Gastroesophageal sphincter (tissue), 4 donors: ENCODE measurements around the gene KLF17. TPM values are rescaled to one million over a fixed set of nuclear protein-coding genes. Genes with fewer than 3 reads are reported as not detected.

Experiments used
- ATAC-seq: fragments of 150-250 bp; one replicate; pipeline ENCODE4 v1.9.1; 2016; ENCODE audit warnings: mild to moderate bottlenecking, moderate library complexity
- H3K27ac ChIP-seq, 4 donors: fragments of 200-600 bp; sonication (generic) in 3 of 4; 1 replicate in 3 of 4; 2 replicates in 1 of 4; pipeline ENCODE4 v1.5.1; 2016 to 2019
- H3K27me3 ChIP-seq: fragments of 200-600 bp; sonication (generic); one replicate; pipeline ENCODE4 v1.5.1; 2019
- H3K36me3 ChIP-seq, 2 donors: fragments of 200-600 bp; sonication (generic); one replicate each; pipeline ENCODE4 v1.5.1; 2019; ENCODE audit warnings: control low read depth in 1 of 2
- H3K4me1 ChIP-seq, 3 donors: fragments of 200-600 bp; sonication (generic); 1 replicate in 2 of 3; 2 replicates in 1 of 3; pipeline ENCODE4 v1.5.1; 2016 to 2019; ENCODE audit warnings: control low read depth in 2 of 3
- H3K4me3 ChIP-seq, 2 donors: fragments of 200-600 bp; sonication (generic); one replicate each; pipeline ENCODE4 v1.5.1; 2019; ENCODE audit warnings: mild to moderate bottlenecking in 1 of 2, moderate library complexity in 1 of 2
- H3K9me3 ChIP-seq, 3 donors: fragments of 200-600 bp; sonication (generic); one replicate each; pipeline ENCODE4 v1.5.1; 2017 to 2019; ENCODE audit warnings: control low read depth in 2 of 3
- EP300 ChIP-seq: sonication (generic); formaldehyde crosslinking; IDR thresholded peaks from one replicate; pipeline ENCODE4 v1.6.1; 2017; ENCODE audit warnings: antibody characterized with exemption, mild to moderate bottlenecking
- POLR2A ChIP-seq, 2 donors: fragments of 450-650 bp; IDR thresholded peaks; one replicate each; pipeline ENCODE4 v1.6.1; 2017; ENCODE audit warnings: antibody characterized with exemption in 2 of 2, mild to moderate bottlenecking in 2 of 2, moderate library complexity in 1 of 2
- POLR2AphosphoS5 ChIP-seq: sonication (generic); formaldehyde crosslinking; IDR thresholded peaks from one replicate; pipeline ENCODE4 v1.6.1; 2017; ENCODE audit warnings: antibody characterized with exemption
- WGBS, 2 donors: methylation state at CpG; one replicate each; pipeline ENCODE4 v1.1.5; 2018; ENCODE audit warnings: low coverage in 1 of 2; 5-methylcytosine and 5-hydroxymethylcytosine counted together
- total RNA-seq, 4 donors: library from RNA; depleted of rRNA; stranded (reverse); fragments of >200 nt; gene quantifications; one replicate each; pipeline ENCODE4 v1.1.0, GENCODE V29; 2016
- TF ChIP-seq, protein P1 (sequence below), 4 experiments: fragments of 200-600 bp in 2 of 4; fragments of 450-650 bp in 2 of 4; sonication (generic) in 1 of 4; IDR thresholded peaks; one replicate each; pipeline ENCODE4 v1.5.1; 2017 to 2019; ENCODE audit warnings: antibody characterized with exemption in 4 of 4, mild to moderate bottlenecking in 2 of 4, moderate library complexity in 2 of 4

KLF17 gene
- total RNA-seq, 4 donors from 2014 or later = 0.13 to 1.3 (median 0.41) TPM

DNA sequence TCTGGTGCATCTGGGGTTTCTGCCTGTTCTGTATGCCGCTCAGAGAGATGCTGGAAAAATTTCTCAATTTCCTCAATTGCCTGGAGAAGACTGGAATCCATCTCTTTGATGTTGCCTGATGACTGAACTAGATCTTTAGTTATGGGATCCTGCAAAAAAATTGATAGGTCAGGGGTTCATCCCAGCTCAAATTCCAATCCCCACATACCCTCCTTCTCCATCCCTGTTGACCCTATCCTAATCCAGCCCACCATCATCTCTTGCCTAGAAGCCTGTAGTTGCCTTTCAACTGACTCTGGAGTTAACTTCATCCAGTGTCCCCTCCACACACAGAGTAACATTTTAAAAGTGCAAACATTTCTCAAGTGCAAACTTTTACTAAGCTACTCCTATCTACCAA, 22.9 kb downstream of the KLF17 start, which contains the start of gene KLF18:
KLF18 (minus strand) TSS at position 101 of the 400 bp plus-strand sequence; CDS start at position 101, 0 bp downstream.
- Histone ChIP-seq H3K9me3 (peaks cover 0 to 40% (median 0%) of the 10 kb centered on the region in 3 donors), H3K27ac (no peak within 1 kb of the TSS), H3K27me3 (no peaks in the 10 kb centered on the region), H3K4me3 (no peak within 1 kb of the TSS), H3K36me3 (no peaks in the 10 kb centered on the region), H3K4me1 (no peaks in the 10 kb centered on the region)
- ATAC-seq = no peak
- TF ChIP-seq EP300 (no peak), POLR2A (IDR thresholded peaks at IDR 0.05) (no peak), POLR2AphosphoS5 (no peak)
- TF ChIP-seq, protein P1, sequence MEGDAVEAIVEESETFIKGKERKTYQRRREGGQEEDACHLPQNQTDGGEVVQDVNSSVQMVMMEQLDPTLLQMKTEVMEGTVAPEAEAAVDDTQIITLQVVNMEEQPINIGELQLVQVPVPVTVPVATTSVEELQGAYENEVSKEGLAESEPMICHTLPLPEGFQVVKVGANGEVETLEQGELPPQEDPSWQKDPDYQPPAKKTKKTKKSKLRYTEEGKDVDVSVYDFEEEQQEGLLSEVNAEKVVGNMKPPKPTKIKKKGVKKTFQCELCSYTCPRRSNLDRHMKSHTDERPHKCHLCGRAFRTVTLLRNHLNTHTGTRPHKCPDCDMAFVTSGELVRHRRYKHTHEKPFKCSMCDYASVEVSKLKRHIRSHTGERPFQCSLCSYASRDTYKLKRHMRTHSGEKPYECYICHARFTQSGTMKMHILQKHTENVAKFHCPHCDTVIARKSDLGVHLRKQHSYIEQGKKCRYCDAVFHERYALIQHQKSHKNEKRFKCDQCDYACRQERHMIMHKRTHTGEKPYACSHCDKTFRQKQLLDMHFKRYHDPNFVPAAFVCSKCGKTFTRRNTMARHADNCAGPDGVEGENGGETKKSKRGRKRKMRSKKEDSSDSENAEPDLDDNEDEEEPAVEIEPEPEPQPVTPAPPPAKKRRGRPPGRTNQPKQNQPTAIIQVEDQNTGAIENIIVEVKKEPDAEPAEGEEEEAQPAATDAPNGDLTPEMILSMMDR (IDR thresholded peaks at IDR 0.05) = no peak
- WGBS, 2 donors = 88% methylated on average over 1 of the region's 1 CpG; no CpG with 5 or more reads in 1 of the 2 donors

DNA sequence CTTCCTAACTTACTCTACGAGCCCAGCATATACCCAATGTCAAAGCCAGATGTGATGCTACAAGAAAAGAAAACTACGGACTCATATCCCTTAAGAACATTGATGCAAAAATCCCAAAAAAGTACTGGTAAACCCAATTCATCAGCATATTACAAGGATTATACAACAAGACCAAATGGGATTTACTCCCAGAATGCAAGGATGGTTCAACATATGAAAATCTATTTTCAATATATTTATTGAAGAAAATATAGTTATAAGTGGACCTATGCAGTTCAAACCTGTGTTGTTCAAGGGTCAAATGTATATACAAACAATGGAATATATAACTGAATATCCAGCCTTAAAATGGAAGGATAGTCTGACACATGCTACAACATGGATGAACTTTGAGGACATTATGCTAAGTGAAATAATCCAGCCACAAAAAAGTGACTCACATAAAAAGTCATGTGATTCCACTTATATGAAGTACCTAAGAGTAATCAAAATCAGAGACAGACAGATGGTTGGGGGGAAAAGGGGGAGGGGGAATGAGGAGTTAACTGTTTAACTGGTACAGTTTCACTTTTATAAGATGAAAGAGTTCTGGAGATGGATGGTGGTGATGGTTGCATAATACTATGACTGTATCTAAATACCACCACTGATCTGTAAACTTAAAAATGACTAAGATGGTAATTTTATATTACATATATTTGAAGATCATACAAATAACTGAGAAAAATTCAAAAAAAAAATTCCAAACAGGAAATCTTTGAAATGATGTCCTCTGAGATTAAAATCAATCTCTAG, 26.5 kb downstream of the KLF17 start:
- no peaks in the 10 kb centered on the region for H3K4me1 ChIP-seq
- TF ChIP-seq EP300 (no peak), POLR2AphosphoS5 (no peak), POLR2A (IDR thresholded peaks at IDR 0.05) (no peak)
- TF ChIP-seq, protein P1 (IDR thresholded peaks at IDR 0.05) = no peak
- H3K9me3 ChIP-seq = peaks cover 0 to 46% (median 0%) of the 10 kb centered on the region in 3 donors
- no peak for ATAC-seq
- H3K36me3 ChIP-seq = no peaks in the 10 kb centered on the region
- H3K27me3 ChIP-seq = peaks cover 2% of the 10 kb centered on the region
- H3K4me3 ChIP-seq = no peak overlapping the region
- 93 to 97% methylated on average over 2 of the region's 2 CpGs for WGBS, 2 donors
- H3K27ac ChIP-seq = no peak overlapping the region

DNA sequence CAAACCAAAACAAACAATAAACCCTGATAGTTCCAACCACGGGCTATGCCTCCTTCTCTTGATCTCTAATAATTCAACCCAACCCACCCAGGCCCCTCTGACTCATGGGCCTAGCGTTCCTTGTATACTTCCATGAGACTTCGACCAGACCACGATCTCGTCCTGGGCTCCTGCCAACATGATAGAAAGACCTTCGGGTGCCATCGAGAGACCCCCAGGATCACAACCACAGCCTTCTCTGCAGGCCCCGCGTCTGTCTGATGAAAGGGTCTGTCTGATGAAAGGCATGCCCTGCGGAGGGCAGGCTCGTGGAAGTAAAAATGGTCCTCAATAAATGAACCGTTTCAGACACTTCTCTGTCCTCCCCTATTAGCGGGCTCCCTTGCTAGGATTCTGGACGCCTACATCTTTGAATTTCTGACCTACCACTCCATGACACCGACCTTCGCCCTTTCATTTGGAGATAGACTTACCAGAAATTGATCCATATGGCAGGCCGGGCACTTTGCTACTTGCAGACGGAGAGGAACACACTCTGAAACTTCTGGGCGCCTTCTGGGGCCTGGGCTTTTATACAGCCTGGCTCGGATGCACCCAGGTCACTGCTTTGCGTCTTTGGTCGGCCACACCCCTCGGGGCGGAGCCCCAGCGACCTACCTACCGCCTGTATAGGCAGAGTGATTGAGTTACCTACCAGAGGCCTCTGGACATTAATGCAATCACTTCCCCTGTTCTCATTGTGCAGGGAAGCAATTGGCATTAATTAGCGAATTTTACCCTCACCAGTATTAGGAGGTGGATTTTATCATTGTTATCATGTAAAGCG, 28.1 kb downstream of the KLF17 start:
- no peak for ATAC-seq
- WGBS, 2 donors = 94 to 96% methylated on average over 12 to 17 of the region's 28 CpGs

DNA sequence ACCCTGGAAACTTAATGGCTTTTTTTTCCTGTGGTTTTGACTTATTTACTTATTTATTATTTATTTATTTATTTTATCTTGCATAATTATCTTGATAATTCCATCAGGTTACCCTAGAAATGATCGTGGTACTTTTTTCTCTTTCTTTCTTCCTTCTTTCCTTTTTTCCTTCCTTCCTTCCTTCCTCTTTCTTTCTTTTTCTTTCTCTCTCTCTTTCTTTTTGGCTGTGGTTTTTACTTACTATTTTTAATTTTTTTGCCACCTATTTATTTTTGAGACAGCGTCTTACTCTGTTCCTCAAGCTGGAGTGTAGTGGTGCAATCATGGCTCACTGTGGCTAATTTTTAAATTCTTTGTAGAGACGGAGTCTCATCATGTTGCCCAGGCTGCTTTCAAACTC, 29.0 kb downstream of the KLF17 start:
- Histone ChIP-seq H3K4me3 (no peak overlapping the region), H3K27ac (no peak overlapping the region), H3K9me3 (peaks cover 0 to 45% (median 0%) of the 10 kb centered on the region in 3 donors), H3K36me3 (no peaks in the 10 kb centered on the region), H3K4me1 (no peaks in the 10 kb centered on the region), H3K27me3 (peaks cover 9% of the 10 kb centered on the region)
- no peak for ATAC-seq
- TF ChIP-seq POLR2AphosphoS5 = no peak
- TF ChIP-seq, protein P1 (IDR thresholded peaks at IDR 0.05) = no peak
- TF ChIP-seq POLR2A (IDR thresholded peaks at IDR 0.05) = no peak
- no peak for TF ChIP-seq EP300
- WGBS, 2 donors = 75 to 94% methylated on average over 3 of the region's 3 CpGs

More for the DNA sequence above, 28.1 kb downstream of the KLF17 start:
- H3K4me1 ChIP-seq = no peaks in the 10 kb centered on the region
- TF ChIP-seq POLR2AphosphoS5 (no peak), EP300 (no peak), POLR2A (IDR thresholded peaks at IDR 0.05) (no peak)
- TF ChIP-seq, protein P1 (IDR thresholded peaks at IDR 0.05) = no peak
- no peak overlapping the region for H3K27ac ChIP-seq
- peaks cover 4% of the 10 kb centered on the region for H3K27me3 ChIP-seq
- peaks cover 0 to 46% (median 0%) of the 10 kb centered on the region in 3 donors for H3K9me3 ChIP-seq
- H3K4me3 ChIP-seq = no peak overlapping the region
- H3K36me3 ChIP-seq = no peaks in the 10 kb centered on the region
